HUES48 (cell line): Measurements from ENCODE around the gene ANO10.

ENCODE experiments used
- H3K27ac ChIP-seq: one replicate; pipeline ENCODE4 v1.7.0; 2013; ENCODE audit warnings: low read depth, low read length, inconsistent platforms
- H3K27me3 ChIP-seq: 2 replicates; pipeline ENCODE4 v1.6.1; 2013; ENCODE audit warnings: mild to moderate bottlenecking, low read length; ENCODE audit not compliant: control insufficient read depth, insufficient read depth
- H3K36me3 ChIP-seq: 2 replicates; pipeline ENCODE4 v1.6.1; 2013; ENCODE audit warnings: low read length; ENCODE audit not compliant: control insufficient read depth, insufficient read depth
- H3K4me1 ChIP-seq: 2 replicates; pipeline ENCODE4 v1.6.1; 2013; ENCODE audit warnings: mild to moderate bottlenecking, low read length; ENCODE audit not compliant: control insufficient read depth, insufficient read depth
- H3K4me3 ChIP-seq: 2 replicates; pipeline ENCODE4 v1.5.1; 2013; ENCODE audit warnings: mild to moderate bottlenecking, low read depth, low read length
- H3K9ac ChIP-seq: 2 replicates; pipeline ENCODE4 v1.6.1; 2013; ENCODE audit warnings: mild to moderate bottlenecking, low read depth, low read length, moderate library complexity
- H3K9me3 ChIP-seq: 2 replicates; pipeline ENCODE4 v1.6.1; 2013; ENCODE audit warnings: low read length; ENCODE audit not compliant: control insufficient read depth, insufficient read depth

The ANO10 gene

GRCh38 chr3:43442872-43443395, 178.9 kb downstream of the ANO10 start:
- Histone ChIP-seq H3K9me3 (no peaks in the 10 kb centered on the region), H3K27ac (no peak overlapping the region), H3K4me1 (no peaks in the 10 kb centered on the region), H3K27me3 (no peaks in the 10 kb centered on the region), H3K9ac (no peak overlapping the region), H3K36me3 (no peaks in the 10 kb centered on the region), H3K4me3 (no peak overlapping the region)

DNA sequence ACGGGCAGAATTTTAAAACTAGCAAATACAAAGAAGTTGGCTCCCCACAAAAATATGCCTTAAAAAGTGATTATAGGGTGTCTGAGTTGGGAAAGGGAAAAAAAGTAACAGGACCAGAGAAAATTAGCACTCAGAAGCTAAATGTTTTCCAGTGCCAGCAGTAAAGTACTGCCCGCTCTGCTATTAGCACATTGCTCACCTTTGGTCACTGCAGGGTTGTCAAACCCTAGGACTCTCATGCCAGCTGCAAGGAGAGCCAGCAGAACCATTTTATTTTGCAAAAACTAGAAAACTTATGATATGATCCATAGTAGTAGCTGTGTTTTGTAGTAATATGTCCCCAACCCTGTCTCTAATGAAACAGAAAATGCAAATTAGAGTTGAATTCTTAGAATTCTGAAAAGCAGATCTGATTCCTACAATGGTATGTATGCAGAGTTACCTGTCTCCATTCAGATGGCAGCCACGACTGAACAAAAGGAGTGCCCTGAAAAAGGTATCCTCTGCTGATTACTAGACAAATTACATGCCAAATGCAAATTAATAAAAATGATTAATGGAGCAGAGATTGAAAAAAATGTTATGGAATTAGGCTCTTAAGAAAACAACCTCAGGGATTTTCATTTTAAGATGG, 185.2 kb downstream of the ANO10 start:
- Histone ChIP-seq H3K36me3 (0 out of 2 replicates have a peak, but pooled peaks cover 5% of the 10 kb centered on the region), H3K27ac (no peak overlapping the region), H3K4me1 (peaks cover 19% of the 10 kb centered on the region), H3K9me3 (no peaks in the 10 kb centered on the region), H3K27me3 (no peaks in the 10 kb centered on the region), H3K4me3 (no peak overlapping the region), H3K9ac (no peak overlapping the region)

GRCh38 chr3:43435706-43436105, 186.1 kb downstream of the ANO10 start:
- peak overlapping the region; percentile 24; the same call in 1 of the 2 replicates for H3K4me3 ChIP-seq
- no peaks in the 10 kb centered on the region for H3K9me3 ChIP-seq
- H3K36me3 ChIP-seq = peaks cover 9% of the 10 kb centered on the region
- H3K27me3 ChIP-seq = no peaks in the 10 kb centered on the region
- H3K9ac ChIP-seq = no peak overlapping the region
- H3K4me1 ChIP-seq = peaks cover 19% of the 10 kb centered on the region
- no peak overlapping the region for H3K27ac ChIP-seq

DNA sequence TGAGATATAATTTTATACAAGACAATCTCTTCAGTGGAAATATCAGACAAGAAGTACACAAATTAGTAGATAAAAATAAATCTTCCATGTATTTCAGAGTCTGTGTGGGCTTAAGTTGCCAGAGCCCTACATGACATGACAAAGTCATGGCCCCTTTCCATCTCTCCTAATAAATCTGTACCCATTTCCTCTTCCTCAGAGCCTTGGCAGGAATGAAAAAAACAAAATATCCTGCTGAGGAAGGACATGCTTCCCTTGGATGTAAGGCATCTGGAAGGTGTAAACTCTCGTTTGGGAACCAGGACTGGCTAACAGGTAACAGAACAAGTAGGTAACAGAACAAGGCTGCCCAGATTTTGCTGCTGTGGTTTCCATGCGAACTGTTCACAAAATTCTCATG, 187.4 kb downstream of the ANO10 start:
- Histone ChIP-seq H3K27me3 (no peaks in the 10 kb centered on the region), H3K36me3 (peaks cover 9% of the 10 kb centered on the region), H3K27ac (no peak overlapping the region), H3K4me3 (no peak overlapping the region), H3K9me3 (no peaks in the 10 kb centered on the region), H3K4me1 (peaks cover 19% of the 10 kb centered on the region), H3K9ac (no peak overlapping the region)

GRCh38 chr3:43432462-43432861, 189.3 kb downstream of the ANO10 start:
- Histone ChIP-seq H3K27me3 (no peaks in the 10 kb centered on the region), H3K9me3 (no peaks in the 10 kb centered on the region), H3K27ac (no peak overlapping the region), H3K9ac (no peak overlapping the region), H3K4me1 (peaks cover 19% of the 10 kb centered on the region), H3K36me3 (peaks cover 9% of the 10 kb centered on the region), H3K4me3 (no peak overlapping the region)

DNA sequence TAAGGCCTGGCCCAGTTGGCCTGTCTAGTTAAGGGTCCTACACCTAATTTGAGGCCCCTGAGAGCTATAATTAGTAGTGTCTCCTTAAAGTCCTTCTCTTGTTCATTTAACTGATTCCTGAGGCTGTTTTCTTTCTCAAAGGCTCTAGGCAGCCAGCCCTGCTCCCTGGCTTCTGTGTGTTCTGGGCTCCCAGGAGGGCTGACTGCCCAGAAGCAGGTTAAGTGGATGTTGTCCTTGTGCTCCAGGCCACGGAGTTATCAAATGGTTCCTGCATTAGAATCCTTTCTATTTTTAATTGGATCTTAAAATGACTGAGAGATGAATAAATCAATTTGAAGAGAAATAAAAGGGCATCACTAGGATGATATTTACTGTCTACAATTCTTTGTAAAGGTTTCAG, 195.4 kb downstream of the ANO10 start:
- H3K27ac ChIP-seq = peak overlapping the region; percentile 1
- peaks cover 2% of the 10 kb centered on the region for H3K36me3 ChIP-seq
- no peak overlapping the region for H3K4me3 ChIP-seq
- H3K9ac ChIP-seq = no peak overlapping the region
- no peaks in the 10 kb centered on the region for H3K27me3 ChIP-seq
- H3K9me3 ChIP-seq = no peaks in the 10 kb centered on the region
- H3K4me1 ChIP-seq = peaks cover 12% of the 10 kb centered on the region

- Histone ChIP-seq H3K36me3 (no peaks in the 10 kb centered on the region), H3K4me1 (peaks cover 12% of the 10 kb centered on the region), H3K27me3 (no peaks in the 10 kb centered on the region), H3K27ac (peak overlapping the region; percentile 23), H3K9me3 (no peaks in the 10 kb centered on the region), H3K9ac (no peak overlapping the region), H3K4me3 (no peak overlapping the region)
Observed at GRCh38 chr3:43425829-43426228, 196.0 kb downstream of the ANO10 start.

DNA sequence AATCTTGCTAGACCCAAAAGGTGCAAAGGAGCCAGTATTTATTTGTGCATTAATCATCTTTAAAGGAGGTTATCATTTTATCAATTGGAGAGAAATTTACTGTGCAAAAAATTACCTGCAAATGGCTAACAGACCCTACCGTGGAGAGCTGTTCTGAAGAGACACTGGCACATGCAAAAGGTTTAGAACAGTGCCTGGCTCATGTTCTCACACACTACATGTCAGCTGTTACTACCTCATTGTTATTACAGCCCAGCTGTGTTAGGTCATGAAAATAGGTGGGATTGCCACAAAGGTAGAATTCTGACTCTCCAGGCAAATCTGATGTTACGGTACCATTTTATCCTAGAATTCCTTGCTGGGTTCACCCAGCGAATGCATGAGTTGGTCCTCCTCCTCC, 198.2 kb downstream of the ANO10 start:
- H3K9ac ChIP-seq = no peak overlapping the region
- no peaks in the 10 kb centered on the region for H3K36me3 ChIP-seq
- H3K27ac ChIP-seq = no peak overlapping the region

GRCh38 chr3:43423142-43423541, 198.7 kb downstream of the ANO10 start:
- Histone ChIP-seq H3K36me3 (no peaks in the 10 kb centered on the region), H3K27me3 (no peaks in the 10 kb centered on the region), H3K9ac (no peak overlapping the region), H3K4me3 (no peak overlapping the region), H3K4me1 (peaks cover 12% of the 10 kb centered on the region), H3K27ac (no peak overlapping the region), H3K9me3 (no peaks in the 10 kb centered on the region)

More for the DNA sequence above, 198.2 kb downstream of the ANO10 start:
- no peaks in the 10 kb centered on the region for H3K9me3 ChIP-seq
- peaks cover 12% of the 10 kb centered on the region for H3K4me1 ChIP-seq
- H3K4me3 ChIP-seq = no peak overlapping the region
- no peaks in the 10 kb centered on the region for H3K27me3 ChIP-seq

DNA sequence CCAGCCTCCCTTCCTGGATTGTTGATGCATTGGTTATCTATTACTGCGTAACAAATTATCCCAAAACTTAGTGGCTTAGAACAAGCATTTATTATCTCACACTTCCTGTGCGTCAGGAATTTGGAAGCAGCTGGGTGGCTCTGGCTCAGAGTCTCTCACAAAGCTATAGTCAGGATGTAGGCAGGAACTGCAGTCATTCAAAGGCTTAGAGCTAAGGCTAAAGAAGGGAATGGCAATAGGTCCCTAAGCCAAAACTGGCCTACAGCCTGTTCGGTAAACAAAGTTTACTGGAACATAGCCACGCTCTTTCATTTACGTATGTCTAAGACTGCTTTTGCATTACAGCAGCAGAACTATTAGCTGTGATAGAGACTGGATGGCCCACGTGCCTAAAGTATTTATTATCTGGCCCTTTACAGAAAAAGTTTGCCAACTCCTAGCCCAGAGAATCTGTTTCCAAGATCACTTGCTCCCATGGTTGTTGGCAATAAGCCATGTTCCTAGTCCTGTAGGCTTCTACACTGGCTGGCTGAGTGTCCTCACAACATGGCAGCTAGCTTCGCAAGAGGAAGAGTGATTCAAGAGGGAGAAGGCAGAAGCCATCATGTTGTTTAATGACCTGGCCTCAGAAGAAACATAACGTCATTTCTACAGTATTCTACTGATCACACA, 203.1 kb downstream of the ANO10 start:
- Histone ChIP-seq H3K27me3 (no peaks in the 10 kb centered on the region), H3K4me1 (no peaks in the 10 kb centered on the region; the same call in 1 of the 2 replicates), H3K9ac (no peak overlapping the region), H3K27ac (no peak overlapping the region), H3K36me3 (no peaks in the 10 kb centered on the region), H3K9me3 (no peaks in the 10 kb centered on the region), H3K4me3 (no peak overlapping the region)

DNA sequence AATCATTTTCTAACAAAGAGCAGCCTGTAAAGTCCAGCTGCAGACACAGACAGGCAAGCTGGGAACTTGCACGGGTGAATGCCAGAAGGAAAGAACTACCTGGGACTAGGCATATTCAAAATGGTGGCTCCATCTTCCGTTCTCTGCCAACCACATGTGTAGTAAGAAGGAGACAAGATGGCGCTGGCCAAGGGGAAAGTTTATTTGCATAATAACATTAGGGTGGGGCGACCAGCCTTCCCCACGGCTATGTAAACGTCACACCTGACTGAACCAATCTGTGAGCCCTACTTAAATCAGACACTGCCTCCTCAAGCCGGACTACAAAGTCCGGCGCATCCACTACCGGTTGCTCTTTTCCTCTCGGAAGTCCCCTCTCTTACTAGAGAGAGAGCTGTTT, 204.7 kb downstream of the ANO10 start:
- no peaks in the 10 kb centered on the region for H3K27me3 ChIP-seq
- no peak overlapping the region for H3K4me3 ChIP-seq
- H3K9ac ChIP-seq = no peak overlapping the region

More for the DNA sequence above, 204.7 kb downstream of the ANO10 start:
- Histone ChIP-seq H3K4me1 (no peaks in the 10 kb centered on the region; the same call in 1 of the 2 replicates), H3K27ac (no peak overlapping the region), H3K36me3 (no peaks in the 10 kb centered on the region), H3K9me3 (no peaks in the 10 kb centered on the region)
